ENCODE measurements around the gene EXOSC2.

EXOSC2 gene

DNA sequence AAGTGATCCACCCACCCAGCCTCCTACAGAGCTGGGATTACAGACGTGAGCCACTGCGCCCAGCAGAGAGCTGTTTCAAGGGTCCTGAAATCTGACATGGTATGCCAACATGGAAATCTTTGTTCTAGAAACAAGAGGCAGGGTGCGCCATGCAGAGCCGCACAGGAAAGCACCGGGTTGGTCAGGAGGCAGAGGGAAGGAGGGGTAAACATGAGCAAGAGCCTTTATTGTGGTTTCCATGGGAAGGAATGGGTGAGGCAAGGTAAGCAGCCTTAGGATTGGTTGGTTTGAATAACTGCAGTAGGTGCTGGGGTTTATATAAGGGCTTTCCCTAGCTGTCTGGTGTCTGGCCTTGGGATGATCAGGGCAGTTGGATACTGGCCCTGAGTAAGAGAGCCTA lies 5.5 kb upstream of the EXOSC2 start:
- H3K4me3 ChIP-seq (ENCODE audit: low read length), result no peak overlapping the region
- no peak for DNase-seq (ENCODE audit: low read depth)
- TF ChIP-seq, protein P1, sequence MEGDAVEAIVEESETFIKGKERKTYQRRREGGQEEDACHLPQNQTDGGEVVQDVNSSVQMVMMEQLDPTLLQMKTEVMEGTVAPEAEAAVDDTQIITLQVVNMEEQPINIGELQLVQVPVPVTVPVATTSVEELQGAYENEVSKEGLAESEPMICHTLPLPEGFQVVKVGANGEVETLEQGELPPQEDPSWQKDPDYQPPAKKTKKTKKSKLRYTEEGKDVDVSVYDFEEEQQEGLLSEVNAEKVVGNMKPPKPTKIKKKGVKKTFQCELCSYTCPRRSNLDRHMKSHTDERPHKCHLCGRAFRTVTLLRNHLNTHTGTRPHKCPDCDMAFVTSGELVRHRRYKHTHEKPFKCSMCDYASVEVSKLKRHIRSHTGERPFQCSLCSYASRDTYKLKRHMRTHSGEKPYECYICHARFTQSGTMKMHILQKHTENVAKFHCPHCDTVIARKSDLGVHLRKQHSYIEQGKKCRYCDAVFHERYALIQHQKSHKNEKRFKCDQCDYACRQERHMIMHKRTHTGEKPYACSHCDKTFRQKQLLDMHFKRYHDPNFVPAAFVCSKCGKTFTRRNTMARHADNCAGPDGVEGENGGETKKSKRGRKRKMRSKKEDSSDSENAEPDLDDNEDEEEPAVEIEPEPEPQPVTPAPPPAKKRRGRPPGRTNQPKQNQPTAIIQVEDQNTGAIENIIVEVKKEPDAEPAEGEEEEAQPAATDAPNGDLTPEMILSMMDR (conservative IDR thresholded peaks at IDR 0.05; ENCODE audit: low read length), result no peak

DNA sequence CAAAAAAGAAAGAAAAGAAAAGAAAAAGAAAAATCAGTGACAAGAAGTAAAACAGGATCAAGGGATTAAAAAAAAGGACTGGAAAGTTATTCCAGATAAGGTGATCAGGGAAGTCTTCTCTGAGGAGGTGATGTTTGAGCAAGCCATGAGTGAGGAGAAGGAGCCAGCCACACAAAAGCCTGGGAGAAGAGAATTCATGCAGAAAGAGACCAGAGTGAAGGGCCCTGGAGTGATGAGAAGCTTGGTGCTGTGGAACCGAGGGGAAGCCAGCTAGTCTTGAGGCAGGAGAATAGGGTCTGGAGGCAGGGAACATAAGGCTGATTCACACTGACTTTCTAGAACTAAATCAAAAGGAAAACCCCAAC lies 4.0 kb upstream of the EXOSC2 start:
- peak overlapping the region; percentile 39 for H3K4me3 ChIP-seq (ENCODE audit: low read length)
- no peak for DNase-seq (ENCODE audit: low read depth)
- TF ChIP-seq, protein P1 (conservative IDR thresholded peaks at IDR 0.05; ENCODE audit: low read length), result no peak

GRCh38 chr9:130689937-130690700 lies 3.5 kb upstream of the EXOSC2 start:
- H3K4me3 ChIP-seq (ENCODE audit: low read length), result peak overlapping the region; percentile 61
- TF ChIP-seq, protein P1 (conservative IDR thresholded peaks at IDR 0.05; ENCODE audit: low read length), result no peak
- peak; percentile 98 for DNase-seq (ENCODE audit: low read depth)

DNA sequence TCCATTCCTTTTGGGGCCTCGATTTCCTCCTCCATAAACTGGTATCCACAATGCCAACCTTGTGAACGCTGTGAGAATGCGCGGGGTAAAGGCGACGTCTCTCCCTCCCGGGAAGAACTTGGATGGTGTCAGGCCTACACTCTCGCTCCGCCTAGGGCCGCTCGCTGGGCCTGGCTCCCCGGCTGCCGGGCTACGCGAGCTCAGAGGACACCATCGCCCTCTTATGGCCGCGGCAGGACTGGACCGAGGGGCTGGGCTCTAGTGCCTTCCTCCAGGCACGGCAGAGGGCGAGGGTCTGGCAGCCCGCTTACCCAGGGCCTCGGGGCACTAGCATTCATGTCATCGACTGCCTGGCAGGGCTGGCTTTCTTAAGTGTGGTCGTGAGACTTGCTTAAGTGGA lies 1.3 kb upstream of the EXOSC2 start:
- DNase-seq (ENCODE audit: low read depth), result no peak
- TF ChIP-seq, protein P1 (conservative IDR thresholded peaks at IDR 0.05; ENCODE audit: low read length), result no peak
- H3K4me3 ChIP-seq (ENCODE audit: low read length), result no peak overlapping the region

DNA sequence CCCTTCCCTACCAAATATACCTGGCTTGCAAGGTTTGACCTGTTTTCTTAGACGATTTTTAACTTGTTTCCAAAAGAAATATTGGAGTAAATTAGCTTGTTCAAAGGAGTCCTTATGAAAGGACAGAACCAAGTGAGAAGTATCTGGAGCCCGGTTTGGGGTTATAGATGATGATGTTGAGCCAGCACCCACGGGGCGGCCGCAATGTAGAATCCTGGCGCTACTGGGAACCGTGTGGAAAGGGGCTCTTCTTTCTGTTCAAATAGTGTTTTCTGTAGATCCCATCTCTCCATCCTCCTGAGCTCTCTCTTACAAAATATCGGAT lies 517 bp upstream of the EXOSC2 start:
- TF ChIP-seq, protein P1 (conservative IDR thresholded peaks at IDR 0.05; ENCODE audit: low read length), result no peak
- no peak for DNase-seq (ENCODE audit: low read depth)
- H3K4me3 ChIP-seq (ENCODE audit: low read length), result peak overlapping the region; percentile 58

GRCh38 chr9:130694205-130694604 lies 625 bp downstream of the EXOSC2 start:
- TF ChIP-seq, protein P1 (conservative IDR thresholded peaks at IDR 0.05; ENCODE audit: low read length), result no peak
- peak overlapping the region; percentile 94 for H3K4me3 ChIP-seq (ENCODE audit: low read length)
- no peak for DNase-seq (ENCODE audit: low read depth)

DNA sequence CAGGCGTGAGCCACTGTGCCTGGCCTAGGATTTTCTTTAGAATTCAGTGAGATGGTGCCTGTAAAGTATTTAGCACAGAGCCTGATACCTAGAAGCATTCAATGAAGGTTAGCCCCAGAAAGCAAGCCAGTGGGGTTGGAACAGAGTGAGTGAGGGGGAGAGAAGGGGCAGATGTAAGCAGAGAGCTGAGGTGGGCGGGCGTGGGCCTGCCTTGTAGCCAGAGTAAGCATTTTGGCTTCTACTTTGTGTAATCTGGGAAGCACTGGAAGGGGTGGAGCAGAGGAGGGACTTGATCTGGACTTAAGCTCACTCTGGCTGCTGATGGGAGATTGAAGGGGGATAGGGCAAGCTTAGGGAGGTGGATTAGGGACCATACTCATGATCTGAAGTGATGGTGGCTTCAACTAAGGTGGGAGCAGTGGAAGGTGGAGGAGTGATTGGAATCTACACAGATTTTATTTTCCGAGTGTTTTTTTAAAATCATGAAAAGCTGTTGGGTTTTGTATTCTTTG lies 2.6 kb downstream of the EXOSC2 start:
- TF ChIP-seq, protein P1 (conservative IDR thresholded peaks at IDR 0.05; ENCODE audit: low read length), result no peak
- no peak overlapping the region for H3K4me3 ChIP-seq (ENCODE audit: low read length)
- no peak for DNase-seq (ENCODE audit: low read depth)
